H1 (cell line): ENCODE measurements around the gene CLRN1. TPM values are rescaled to one million over a fixed set of nuclear protein-coding genes. Genes with fewer than 3 reads are reported as not detected.

ENCODE experiments used
- CTCF ChIA-PET: fragments of 300-600 bp; sonication (Branson Sonifier 250); formaldehyde crosslinking; loops from one replicate; lab custom pipeline; 2021; ENCODE audit not compliant: partially characterized antibody; lab: Charles Lee
- POLR2A ChIA-PET: fragments of 300-600 bp; sonication (Branson Sonifier 250); formaldehyde crosslinking; loops from one replicate; lab custom pipeline; 2021; ENCODE audit warnings: inconsistent platforms; ENCODE audit not compliant: partially characterized antibody; lab: Charles Lee
- DNase-seq, 2 experiments: peaks; one replicate each; pipeline versions ENCODE4 v3.0.0 to v3.0.0-alpha.2; 2010 to 2022; ENCODE audit warnings: low spot score in 2 of 2, low read depth in 1 of 2, mixed read lengths in 1 of 2
- FAIRE-seq: peaks from 2 replicates; lab custom pipeline; 2011; peaks lifted over from hg19 to GRCh38; lab: Jason Lieb, UNC
- H2AFZ ChIP-seq: 2 replicates; pipeline ENCODE4 v1.8.1; 2012; ENCODE audit warnings: low read length, inconsistent platforms
- H2AK5ac ChIP-seq: 2 replicates; pipeline ENCODE4 v1.6.1; 2013; ENCODE audit warnings: low read depth, low read length
- H2BK120ac ChIP-seq: replicated peaks from 2 replicates; pipeline ENCODE3; 2013; ENCODE audit warnings: low read depth, low read length, inconsistent platforms
- H2BK12ac ChIP-seq: 2 replicates; pipeline ENCODE4 v1.6.1; 2013; ENCODE audit warnings: low read depth, low read length
- H2BK15ac ChIP-seq: 2 replicates; pipeline ENCODE4 v1.6.1; 2013; ENCODE audit warnings: low read length
- H2BK20ac ChIP-seq: 2 replicates; pipeline ENCODE4 v1.6.1; 2013; ENCODE audit warnings: low read length
- H2BK5ac ChIP-seq: 2 replicates; pipeline ENCODE4 v1.6.1; 2013; ENCODE audit warnings: low read depth, low read length
- H3K14ac ChIP-seq: 2 replicates; pipeline ENCODE4 v1.6.1; 2013; ENCODE audit warnings: inconsistent platforms; ENCODE audit not compliant: insufficient read length
- H3K18ac ChIP-seq: 2 replicates; pipeline ENCODE4 v1.6.1; 2013; ENCODE audit warnings: low read length; ENCODE audit errors: extremely low read depth
- H3K23ac ChIP-seq: 2 replicates; pipeline ENCODE4 v1.6.1; 2013; ENCODE audit warnings: inconsistent platforms; ENCODE audit not compliant: insufficient read length
- H3K23me2 ChIP-seq: 2 replicates; pipeline ENCODE4 v1.6.1; 2013; ENCODE audit warnings: low read depth, low read length
- H3K27ac ChIP-seq: 2 replicates; pipeline ENCODE4 v1.6.1; 2011; ENCODE audit warnings: low read depth, low read length, inconsistent platforms
- H3K27me3 ChIP-seq, 4 experiments: replicated peaks in 1 of 4; 1 replicate in 1 of 4; 2 replicates in 3 of 4; pipeline versions ENCODE4 v1.6.1 to v1.8.1; 2011 to 2013; ENCODE audit warnings: low read length in 3 of 4, mild to moderate bottlenecking in 3 of 4, inconsistent platforms in 2 of 4, mixed read lengths in 2 of 4, moderate library complexity in 1 of 4; ENCODE audit not compliant: control insufficient read depth in 3 of 4, insufficient read depth in 3 of 4; ENCODE audit errors: extremely low read depth in 1 of 4
- H3K36me3 ChIP-seq, 4 experiments: 2 replicates each; pipeline versions ENCODE4 v1.6.1 to v1.8.1; 2011 to 2013; ENCODE audit warnings: mild to moderate bottlenecking in 4 of 4, low read length in 3 of 4, moderate library complexity in 2 of 4, control low read depth in 1 of 4, inconsistent platforms in 1 of 4; ENCODE audit not compliant: insufficient read depth in 4 of 4, control insufficient read depth in 2 of 4
- H3K4ac ChIP-seq: replicated peaks from 2 replicates; pipeline ENCODE3; 2013; ENCODE audit warnings: low read length, low read depth, mixed read lengths, inconsistent platforms; ENCODE audit not compliant: insufficient read length
- H3K4me1 ChIP-seq, 4 experiments: replicated peaks in 1 of 4; 1 replicate in 1 of 4; 2 replicates in 3 of 4; pipeline versions ENCODE4 v1.6.1 to v1.8.1; 2011 to 2013; ENCODE audit warnings: low read length in 3 of 4, inconsistent platforms in 2 of 4, mixed read lengths in 1 of 4; ENCODE audit not compliant: insufficient read depth in 4 of 4, control insufficient read depth in 3 of 4
- H3K4me2 ChIP-seq, 2 experiments: 2 replicates each; pipeline versions ENCODE4 v1.6.1 to v1.8.1; 2011 to 2013; ENCODE audit warnings: low read depth in 2 of 2, low read length in 2 of 2, control low read depth in 1 of 2, inconsistent platforms in 1 of 2, mild to moderate bottlenecking in 1 of 2; ENCODE audit not compliant: insufficient read depth in 1 of 2
- H3K4me3 ChIP-seq, 4 experiments: fragments of 200-600, 300-600 bp in 1 of 4; sonication (generic), shearing (Covaris generic), sonication (Bioruptor Twin) in 1 of 4; 2 replicates each; pipeline versions ENCODE4 v1.5.1 to v1.8.1; 2011 to 2016; ENCODE audit warnings: low read length in 4 of 4, low read depth in 3 of 4, control low read depth in 2 of 4, inconsistent platforms in 2 of 4, mild to moderate bottlenecking in 2 of 4, mixed read lengths in 1 of 4, moderate library complexity in 1 of 4; ENCODE audit not compliant: insufficient read depth in 2 of 4; ENCODE audit errors: extremely low read depth in 1 of 4
- H3K56ac ChIP-seq: replicated peaks from 2 replicates; pipeline ENCODE3; 2013; ENCODE audit warnings: low read depth, mild to moderate bottlenecking, mixed read lengths, low read length, inconsistent platforms; ENCODE audit not compliant: insufficient read length
- H3K79me1 ChIP-seq: 2 replicates; pipeline ENCODE4 v1.6.1; 2013; ENCODE audit warnings: low read depth, low read length, control low read depth
- H3K79me2 ChIP-seq, 2 experiments: 2 replicates each; pipeline versions ENCODE4 v1.6.1 to v1.8.1; 2012 to 2013; ENCODE audit warnings: low read length in 2 of 2, mild to moderate bottlenecking in 2 of 2, inconsistent platforms in 1 of 2; ENCODE audit not compliant: insufficient read depth in 2 of 2, control insufficient read depth in 1 of 2
- H3K9ac ChIP-seq, 4 experiments: replicated peaks in 1 of 4; 1 replicate in 1 of 4; 2 replicates in 3 of 4; pipeline versions ENCODE4 v1.6.1 to v1.8.1; 2011 to 2013; ENCODE audit warnings: low read depth in 3 of 4, low read length in 3 of 4, control low read depth in 2 of 4, mild to moderate bottlenecking in 2 of 4, moderate library complexity in 2 of 4, inconsistent platforms in 1 of 4; ENCODE audit errors: extremely low read depth in 1 of 4
- H3K9me3 ChIP-seq, 2 experiments: 2 replicates each; pipeline versions ENCODE4 v1.6.1 to v1.8.1; 2012 to 2013; ENCODE audit warnings: mild to moderate bottlenecking in 2 of 2, moderate library complexity in 2 of 2, control low read depth in 1 of 2, inconsistent platforms in 1 of 2, low read depth in 1 of 2, low read length in 1 of 2, mixed read lengths in 1 of 2; ENCODE audit not compliant: insufficient read depth in 2 of 2
- H4K20me1 ChIP-seq, 2 experiments: replicated peaks in 1 of 2; 2 replicates each; pipeline versions ENCODE3 to v1.8.1; 2011 to 2013; ENCODE audit warnings: inconsistent platforms in 2 of 2, low read length in 2 of 2, mild to moderate bottlenecking in 1 of 2; ENCODE audit not compliant: insufficient read depth in 2 of 2, control insufficient read depth in 1 of 2
- H4K5ac ChIP-seq: 2 replicates; pipeline ENCODE4 v1.6.1; 2013; ENCODE audit warnings: low read length, low read depth, mixed read lengths, inconsistent platforms; ENCODE audit not compliant: insufficient read length
- H4K8ac ChIP-seq: 2 replicates; pipeline ENCODE4 v1.8.0; 2013; ENCODE audit warnings: mild to moderate bottlenecking, moderate library complexity, low read length, inconsistent platforms; ENCODE audit not compliant: insufficient read depth; ENCODE audit errors: extremely low read depth
- H4K91ac ChIP-seq: replicated peaks from 2 replicates; pipeline ENCODE3; 2013; ENCODE audit warnings: low read length, mixed read lengths, inconsistent platforms; ENCODE audit not compliant: insufficient read length
- BRCA1 ChIP-seq: IDR thresholded peaks from 2 replicates; pipeline ENCODE4 v1.6.1; 2012; ENCODE audit warnings: low read depth, low read length, improper control_type of control experiment
- KDM5A ChIP-seq: fragments of 200-600 bp; IDR thresholded peaks from 2 replicates; pipeline ENCODE4 v1.7.1; 2012; ENCODE audit warnings: mild to moderate bottlenecking, low read length, inconsistent platforms, mixed read lengths
- WGBS, 2 experiments: shearing (Covaris generic) in 1 of 2; methylation state at CpG; one replicate each; pipeline versions ENCODE4 v1.1.6 to v1.1.7; 2013 to 2015; ENCODE audit warnings: low lambda C conversion rate in 2 of 2, mixed read lengths in 2 of 2, inconsistent platforms in 1 of 2, low coverage in 1 of 2, missing lambda C conversion rate in 1 of 2; ENCODE audit not compliant: insufficient replicate concordance in 2 of 2, insufficient coverage in 1 of 2, insufficient read length in 1 of 2; ENCODE audit errors: extremely low coverage in 1 of 2, missing lambda C conversion rate in 1 of 2; 5-methylcytosine and 5-hydroxymethylcytosine counted together
- polyA plus RNA-seq, 7 experiments: library from polyadenylated mRNA; depleted of rRNA in 3 of 7; stranded (reverse) in 5 of 7; unstranded in 2 of 7; fragments of >200 nt in 5 of 7; fragments of 200-250 nt in 2 of 7; gene quantifications; 1 replicate in 5 of 7; 2 replicates in 1 of 7; 4 replicates in 1 of 7; pipeline versions ENCODE4 v1.2.1 to v1.2.3, GENCODE V29; 2011 to 2013; ENCODE audit warnings: missing spikeins in 2 of 7, mixed read lengths in 2 of 7
- total RNA-seq: library from RNA; stranded (reverse); fragmentation: NEBNext Ultra II Directional; extraction: Animal tissue kit (Norgen Biotek cat#: 25700); gene quantifications from 2 replicates; pipeline ENCODE4 v1.2.1, GENCODE V29; 2021

Gene CLRN1
- total and polyA plus RNA-seq, 2 of the 8 experiments (the other 6 are each of a cell fraction or from before 2014, with no cell fraction given): 0.20 to 0.35 TPM

DNA sequence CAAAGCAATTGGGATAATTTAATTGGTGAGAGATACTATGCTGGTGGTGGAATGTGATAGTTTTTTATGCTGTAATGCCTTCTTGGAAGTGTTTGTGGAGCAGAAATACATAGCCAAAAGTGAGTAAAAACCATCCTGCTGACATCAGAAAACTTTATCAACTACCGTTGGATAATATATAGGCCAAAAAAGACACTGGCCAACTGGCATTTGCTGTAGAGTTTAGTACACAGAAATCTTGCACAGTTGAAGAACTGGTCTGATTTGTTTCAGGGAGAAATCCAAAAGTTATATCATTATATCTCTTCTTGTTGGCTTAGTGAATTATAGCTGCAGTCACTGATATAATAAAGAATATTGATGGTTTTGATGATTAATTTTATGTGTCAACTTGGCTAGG lies 66.8 kb downstream of the CLRN1 start:
- POLR2A ChIA-PET: no interaction called here

More for the DNA sequence above, 66.8 kb downstream of the CLRN1 start:
- H3K18ac ChIP-seq: no peak overlapping the region
- H3K14ac ChIP-seq: no peak overlapping the region
- H3K27me3 ChIP-seq: no peaks in the 10 kb centered on the region
- no peaks in the 10 kb centered on the region for H3K4me1 ChIP-seq
- CTCF ChIA-PET: interaction anchor here (1.1 kb wide), 1 partner anchor 12 kb away, joined by 3 read pairs; no protein-coding TSS in a partner anchor
- no peak overlapping the region for H3K23ac ChIP-seq
- H3K79me2 ChIP-seq: no peaks in the 10 kb centered on the region
- 86% methylated on average over 1 of the region's 1 CpG; no CpG with 5 or more reads in 1 of the 2 experiments for WGBS, 2 experiments
- no peak overlapping the region for H4K5ac ChIP-seq
- no peaks in the 10 kb centered on the region for H3K9me3 ChIP-seq
- no peaks in the 10 kb centered on the region for H3K23me2 ChIP-seq
- no peak overlapping the region for H3K4ac ChIP-seq
- no peak overlapping the region for H3K9ac ChIP-seq
- H2AK5ac ChIP-seq: no peak overlapping the region
- H3K56ac ChIP-seq: no peak overlapping the region
- H2BK12ac ChIP-seq: no peak overlapping the region
- no peak overlapping the region for H3K4me3 ChIP-seq
- H2BK15ac ChIP-seq: no peak overlapping the region
- no peak for FAIRE-seq
- TF ChIP-seq BRCA1 (no peak), KDM5A (no peak)
- TF ChIP-seq, all 59 proteins: peak for 0
- Histone ChIP-seq H4K20me1 (no peaks in the 10 kb centered on the region), H2BK5ac (no peak overlapping the region), H2BK20ac (no peak overlapping the region), H3K79me1 (no peaks in the 10 kb centered on the region), H4K8ac (no peak overlapping the region), H3K36me3 (no peaks in the 10 kb centered on the region), H3K27ac (no peak overlapping the region), H4K91ac (no peak overlapping the region), H2AFZ (no peak overlapping the region), H2BK120ac (no peak overlapping the region), H3K4me2 (no peak overlapping the region)
- no peak for DNase-seq
